H1 (cell line): ENCODE measurements around the gene TWF2. TPM values are rescaled to one million over a fixed set of nuclear protein-coding genes. Genes with fewer than 3 reads are reported as not detected.
"Not testable (repeated sequence)": the region's sequence is repeated elsewhere in the genome, so short reads cannot be mapped to it uniquely, and the experiment has no call there.

Experiments
- CTCF ChIA-PET: fragments of 300-600 bp; sonication (Branson Sonifier 250); formaldehyde crosslinking; loops from one replicate; lab custom pipeline; 2021; ENCODE audit not compliant: partially characterized antibody; lab: Charles Lee
- POLR2A ChIA-PET: fragments of 300-600 bp; sonication (Branson Sonifier 250); formaldehyde crosslinking; loops from one replicate; lab custom pipeline; 2021; ENCODE audit warnings: inconsistent platforms; ENCODE audit not compliant: partially characterized antibody; lab: Charles Lee
- DNase-seq, 2 experiments: peaks; one replicate each; pipeline versions ENCODE4 v3.0.0 to v3.0.0-alpha.2; 2010 to 2022; ENCODE audit warnings: low spot score in 2 of 2, low read depth in 1 of 2, mixed read lengths in 1 of 2
- FAIRE-seq: peaks from 2 replicates; lab custom pipeline; 2011; peaks lifted over from hg19 to GRCh38; lab: Jason Lieb, UNC
- H2AFZ ChIP-seq: 2 replicates; pipeline ENCODE4 v1.8.1; 2012; ENCODE audit warnings: low read length, inconsistent platforms
- H2AK5ac ChIP-seq: 2 replicates; pipeline ENCODE4 v1.6.1; 2013; ENCODE audit warnings: low read depth, low read length
- H2BK120ac ChIP-seq: replicated peaks from 2 replicates; pipeline ENCODE3; 2013; ENCODE audit warnings: low read depth, low read length, inconsistent platforms
- H2BK12ac ChIP-seq: 2 replicates; pipeline ENCODE4 v1.6.1; 2013; ENCODE audit warnings: low read depth, low read length
- H2BK15ac ChIP-seq: 2 replicates; pipeline ENCODE4 v1.6.1; 2013; ENCODE audit warnings: low read length
- H2BK20ac ChIP-seq: 2 replicates; pipeline ENCODE4 v1.6.1; 2013; ENCODE audit warnings: low read length
- H2BK5ac ChIP-seq: 2 replicates; pipeline ENCODE4 v1.6.1; 2013; ENCODE audit warnings: low read depth, low read length
- H3K14ac ChIP-seq: 2 replicates; pipeline ENCODE4 v1.6.1; 2013; ENCODE audit warnings: inconsistent platforms; ENCODE audit not compliant: insufficient read length
- H3K18ac ChIP-seq: 2 replicates; pipeline ENCODE4 v1.6.1; 2013; ENCODE audit warnings: low read length; ENCODE audit errors: extremely low read depth
- H3K23ac ChIP-seq: 2 replicates; pipeline ENCODE4 v1.6.1; 2013; ENCODE audit warnings: inconsistent platforms; ENCODE audit not compliant: insufficient read length
- H3K23me2 ChIP-seq: 2 replicates; pipeline ENCODE4 v1.6.1; 2013; ENCODE audit warnings: low read depth, low read length
- H3K27ac ChIP-seq: 2 replicates; pipeline ENCODE4 v1.6.1; 2011; ENCODE audit warnings: low read depth, low read length, inconsistent platforms
- H3K27me3 ChIP-seq, 4 experiments: replicated peaks in 1 of 4; 1 replicate in 1 of 4; 2 replicates in 3 of 4; pipeline versions ENCODE4 v1.6.1 to v1.8.1; 2011 to 2013; ENCODE audit warnings: low read length in 3 of 4, mild to moderate bottlenecking in 3 of 4, inconsistent platforms in 2 of 4, mixed read lengths in 2 of 4, moderate library complexity in 1 of 4; ENCODE audit not compliant: control insufficient read depth in 3 of 4, insufficient read depth in 3 of 4; ENCODE audit errors: extremely low read depth in 1 of 4
- H3K36me3 ChIP-seq, 4 experiments: 2 replicates each; pipeline versions ENCODE4 v1.6.1 to v1.8.1; 2011 to 2013; ENCODE audit warnings: mild to moderate bottlenecking in 4 of 4, low read length in 3 of 4, moderate library complexity in 2 of 4, control low read depth in 1 of 4, inconsistent platforms in 1 of 4; ENCODE audit not compliant: insufficient read depth in 4 of 4, control insufficient read depth in 2 of 4
- H3K4ac ChIP-seq: replicated peaks from 2 replicates; pipeline ENCODE3; 2013; ENCODE audit warnings: low read length, low read depth, mixed read lengths, inconsistent platforms; ENCODE audit not compliant: insufficient read length
- H3K4me1 ChIP-seq, 4 experiments: replicated peaks in 1 of 4; 1 replicate in 1 of 4; 2 replicates in 3 of 4; pipeline versions ENCODE4 v1.6.1 to v1.8.1; 2011 to 2013; ENCODE audit warnings: low read length in 3 of 4, inconsistent platforms in 2 of 4, mixed read lengths in 1 of 4; ENCODE audit not compliant: insufficient read depth in 4 of 4, control insufficient read depth in 3 of 4
- H3K4me2 ChIP-seq, 2 experiments: 2 replicates each; pipeline versions ENCODE4 v1.6.1 to v1.8.1; 2011 to 2013; ENCODE audit warnings: low read depth in 2 of 2, low read length in 2 of 2, control low read depth in 1 of 2, inconsistent platforms in 1 of 2, mild to moderate bottlenecking in 1 of 2; ENCODE audit not compliant: insufficient read depth in 1 of 2
- H3K4me3 ChIP-seq, 4 experiments: fragments of 200-600, 300-600 bp in 1 of 4; sonication (generic), shearing (Covaris generic), sonication (Bioruptor Twin) in 1 of 4; 2 replicates each; pipeline versions ENCODE4 v1.5.1 to v1.8.1; 2011 to 2016; ENCODE audit warnings: low read length in 4 of 4, low read depth in 3 of 4, control low read depth in 2 of 4, inconsistent platforms in 2 of 4, mild to moderate bottlenecking in 2 of 4, mixed read lengths in 1 of 4, moderate library complexity in 1 of 4; ENCODE audit not compliant: insufficient read depth in 2 of 4; ENCODE audit errors: extremely low read depth in 1 of 4
- H3K56ac ChIP-seq: replicated peaks from 2 replicates; pipeline ENCODE3; 2013; ENCODE audit warnings: low read depth, mild to moderate bottlenecking, mixed read lengths, low read length, inconsistent platforms; ENCODE audit not compliant: insufficient read length
- H3K79me1 ChIP-seq: 2 replicates; pipeline ENCODE4 v1.6.1; 2013; ENCODE audit warnings: low read depth, low read length, control low read depth
- H3K79me2 ChIP-seq, 2 experiments: 2 replicates each; pipeline versions ENCODE4 v1.6.1 to v1.8.1; 2012 to 2013; ENCODE audit warnings: low read length in 2 of 2, mild to moderate bottlenecking in 2 of 2, inconsistent platforms in 1 of 2; ENCODE audit not compliant: insufficient read depth in 2 of 2, control insufficient read depth in 1 of 2
- H3K9ac ChIP-seq, 4 experiments: replicated peaks in 1 of 4; 1 replicate in 1 of 4; 2 replicates in 3 of 4; pipeline versions ENCODE4 v1.6.1 to v1.8.1; 2011 to 2013; ENCODE audit warnings: low read depth in 3 of 4, low read length in 3 of 4, control low read depth in 2 of 4, mild to moderate bottlenecking in 2 of 4, moderate library complexity in 2 of 4, inconsistent platforms in 1 of 4; ENCODE audit errors: extremely low read depth in 1 of 4
- H3K9me3 ChIP-seq, 2 experiments: 2 replicates each; pipeline versions ENCODE4 v1.6.1 to v1.8.1; 2012 to 2013; ENCODE audit warnings: mild to moderate bottlenecking in 2 of 2, moderate library complexity in 2 of 2, control low read depth in 1 of 2, inconsistent platforms in 1 of 2, low read depth in 1 of 2, low read length in 1 of 2, mixed read lengths in 1 of 2; ENCODE audit not compliant: insufficient read depth in 2 of 2
- H4K20me1 ChIP-seq, 2 experiments: replicated peaks in 1 of 2; 2 replicates each; pipeline versions ENCODE3 to v1.8.1; 2011 to 2013; ENCODE audit warnings: inconsistent platforms in 2 of 2, low read length in 2 of 2, mild to moderate bottlenecking in 1 of 2; ENCODE audit not compliant: insufficient read depth in 2 of 2, control insufficient read depth in 1 of 2
- H4K5ac ChIP-seq: 2 replicates; pipeline ENCODE4 v1.6.1; 2013; ENCODE audit warnings: low read length, low read depth, mixed read lengths, inconsistent platforms; ENCODE audit not compliant: insufficient read length
- H4K8ac ChIP-seq: 2 replicates; pipeline ENCODE4 v1.8.0; 2013; ENCODE audit warnings: mild to moderate bottlenecking, moderate library complexity, low read length, inconsistent platforms; ENCODE audit not compliant: insufficient read depth; ENCODE audit errors: extremely low read depth
- H4K91ac ChIP-seq: replicated peaks from 2 replicates; pipeline ENCODE3; 2013; ENCODE audit warnings: low read length, mixed read lengths, inconsistent platforms; ENCODE audit not compliant: insufficient read length
- WGBS, 2 experiments: shearing (Covaris generic) in 1 of 2; methylation state at CpG; one replicate each; pipeline versions ENCODE4 v1.1.6 to v1.1.7; 2013 to 2015; ENCODE audit warnings: low lambda C conversion rate in 2 of 2, mixed read lengths in 2 of 2, inconsistent platforms in 1 of 2, low coverage in 1 of 2, missing lambda C conversion rate in 1 of 2; ENCODE audit not compliant: insufficient replicate concordance in 2 of 2, insufficient coverage in 1 of 2, insufficient read length in 1 of 2; ENCODE audit errors: extremely low coverage in 1 of 2, missing lambda C conversion rate in 1 of 2; 5-methylcytosine and 5-hydroxymethylcytosine counted together
- polyA plus RNA-seq, 7 experiments: library from polyadenylated mRNA; depleted of rRNA in 3 of 7; stranded (reverse) in 5 of 7; unstranded in 2 of 7; fragments of >200 nt in 5 of 7; fragments of 200-250 nt in 2 of 7; gene quantifications; 1 replicate in 5 of 7; 2 replicates in 1 of 7; 4 replicates in 1 of 7; pipeline versions ENCODE4 v1.2.1 to v1.2.3, GENCODE V29; 2011 to 2013; ENCODE audit warnings: missing spikeins in 2 of 7, mixed read lengths in 2 of 7
- total RNA-seq: library from RNA; stranded (reverse); fragmentation: NEBNext Ultra II Directional; extraction: Animal tissue kit (Norgen Biotek cat#: 25700); gene quantifications from 2 replicates; pipeline ENCODE4 v1.2.1, GENCODE V29; 2021

The TWF2 gene
- total and polyA plus RNA-seq, 2 of the 8 experiments (the other 6 are each of a cell fraction or from before 2014, with no cell fraction given) = 65.2 to 90.4 TPM

DNA sequence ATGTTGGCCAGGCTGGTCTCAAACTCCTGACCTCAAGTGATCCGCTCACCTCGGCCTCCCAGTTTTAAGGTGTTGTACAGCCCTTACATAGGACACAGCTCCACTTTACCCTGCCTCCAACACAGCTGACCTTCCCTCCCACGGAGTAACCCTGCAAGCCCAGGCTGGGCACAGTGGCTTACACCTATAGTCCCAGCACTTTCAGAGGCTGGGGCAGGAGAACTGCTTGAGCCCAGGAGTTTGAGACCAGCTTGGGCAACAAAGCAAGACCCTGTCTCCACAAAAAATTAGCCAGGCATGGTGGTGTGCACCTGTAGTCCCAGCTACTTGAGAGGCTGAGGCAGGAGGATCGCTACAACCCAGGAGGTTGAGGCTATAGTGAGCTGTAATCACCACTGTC, 45.1 kb upstream of the TWF2 start:
- CTCF ChIA-PET = interaction anchor here (0.6 to 3.1 kb wide), 7 partner anchors 11 to 753 kb away, joined by 3 to 11 read pairs (median 5); no protein-coding TSS in a partner anchor
- not testable (repeated sequence) for H3K14ac ChIP-seq, H3K9ac ChIP-seq, H4K91ac ChIP-seq, H3K18ac ChIP-seq, H2BK120ac ChIP-seq, H4K20me1 ChIP-seq, H3K4me3 ChIP-seq, H3K4me1 ChIP-seq, H3K4me2 ChIP-seq, H3K56ac ChIP-seq, H3K27ac ChIP-seq, H2BK15ac ChIP-seq, H3K9me3 ChIP-seq, H2BK5ac ChIP-seq, FAIRE-seq, H3K23ac ChIP-seq, H3K23me2 ChIP-seq, H2BK12ac ChIP-seq, H2BK20ac ChIP-seq, H3K36me3 ChIP-seq, H4K5ac ChIP-seq, H2AFZ ChIP-seq, H3K4ac ChIP-seq, H3K79me1 ChIP-seq, H3K27me3 ChIP-seq, H2AK5ac ChIP-seq, H3K79me2 ChIP-seq, DNase-seq, H4K8ac ChIP-seq
- 91% methylated on average over 4 of the region's 4 CpGs; no CpG with 5 or more reads in 1 of the 2 experiments for WGBS, 2 experiments
- POLR2A ChIA-PET = interaction anchor here (0.6 to 1.5 kb wide), 2 partner anchors 47 to 299 kb away, joined by 3 to 4 read pairs; no protein-coding TSS in a partner anchor
